Smooth muscle cell (in vitro differentiated cells): ENCODE results near the gene SMC5. TPM values are rescaled to one million over a fixed set of nuclear protein-coding genes. Genes with fewer than 3 reads are reported as not detected.

ENCODE experiments used
- DNase-seq: peaks from one replicate; lab custom pipeline; 2025; ENCODE audit not compliant: unreplicated experiment; lab: John Stamatoyannopoulos, UW
- H2AFZ ChIP-seq: fragments of 200-600 bp; sonication (generic); 2 replicates; pipeline ENCODE4 v1.6.0; 2016; ENCODE audit warnings: antibody characterized with exemption, low read depth, mild to moderate bottlenecking
- H3F3A ChIP-seq: fragments of 200-600 bp; sonication (generic); 2 replicates; pipeline ENCODE4 v1.6.0; 2017; ENCODE audit warnings: antibody characterized with exemption, low read depth
- H3K27ac ChIP-seq: fragments of 200-600 bp; sonication (generic); 2 replicates; pipeline ENCODE4 v1.5.1; 2016; ENCODE audit warnings: low read depth, mild to moderate bottlenecking
- H3K27me3 ChIP-seq: fragments of 200-600 bp; sonication (generic); 2 replicates; pipeline ENCODE4 v1.6.1; 2016; ENCODE audit warnings: low read depth, mild to moderate bottlenecking
- H3K36me3 ChIP-seq: fragments of 200-600 bp; sonication (generic); 2 replicates; pipeline ENCODE4 v1.5.1; 2016; ENCODE audit warnings: low read depth
- H3K4me1 ChIP-seq: fragments of 200-600 bp; sonication (generic); 2 replicates; pipeline ENCODE4 v1.5.1; 2016; ENCODE audit warnings: low read depth
- H3K4me2 ChIP-seq: fragments of 200-600 bp; sonication (generic); 2 replicates; pipeline ENCODE4 v1.6.0; 2016; ENCODE audit warnings: mild to moderate bottlenecking
- H3K4me3 ChIP-seq: fragments of 200-600 bp; sonication (generic); 2 replicates; pipeline ENCODE4 v1.5.1; 2016; ENCODE audit warnings: mild to moderate bottlenecking
- H3K79me2 ChIP-seq: fragments of 200-600 bp; sonication (generic); 2 replicates; pipeline ENCODE4 v1.6.0; 2016; ENCODE audit warnings: low read depth, mild to moderate bottlenecking
- H3K9ac ChIP-seq: fragments of 200-600 bp; sonication (generic); 2 replicates; pipeline ENCODE4 v1.6.0; 2016; ENCODE audit warnings: low read depth
- H3K9me3 ChIP-seq: fragments of 200-600 bp; sonication (generic); replicated peaks from 2 replicates; pipeline ENCODE4 v1.5.1; 2016; ENCODE audit warnings: low read depth
- H4K20me1 ChIP-seq: fragments of 200-600 bp; sonication (generic); 2 replicates; pipeline ENCODE4 v1.6.0; 2016; ENCODE audit warnings: low read depth
- CTCF ChIP-seq: fragments of 200-600 bp; sonication (generic); IDR thresholded peaks from 2 replicates; pipeline ENCODE4 v1.5.1; 2017; ENCODE audit warnings: borderline replicate concordance, mild to moderate bottlenecking, antibody characterized with exemption; ENCODE audit not compliant: insufficient read depth, poor library complexity, severe bottlenecking
- WGBS: methylation state at CpG from one replicate; pipeline ENCODE4 v1.1.7; 2016; ENCODE audit warnings: low lambda C conversion rate; 5-methylcytosine and 5-hydroxymethylcytosine counted together
- polyA plus RNA-seq: library from polyadenylated mRNA; unstranded; fragments of >200 nt; fragmentation: Nextera tagmentation; extraction: Ambion mirVana; gene quantifications from 2 replicates; pipeline ENCODE4 v1.2.1, GENCODE V29; 2016
- total RNA-seq: library from RNA; depleted of rRNA; stranded (reverse); fragments of >200 nt; gene quantifications from 2 replicates; pipeline ENCODE4 v1.2.3, GENCODE V29; 2014

Gene SMC5
- total and polyA plus RNA-seq, 2 experiments from 2014 or later: 31.2 to 81.4 TPM

- peaks cover 3% of the 10 kb centered on the region for H3K79me2 ChIP-seq
- peaks cover 7% of the 10 kb centered on the region for H3K4me1 ChIP-seq
- H3K4me2 ChIP-seq: no peak overlapping the region
- H3K27ac ChIP-seq: no peak overlapping the region
- no peaks in the 10 kb centered on the region for H3F3A ChIP-seq
- TF ChIP-seq CTCF: no peak
- H3K27me3 ChIP-seq: no peaks in the 10 kb centered on the region
- no peak overlapping the region for H3K4me3 ChIP-seq
- no peak overlapping the region for H3K9ac ChIP-seq
- H3K9me3 ChIP-seq: no peaks in the 10 kb centered on the region
- H4K20me1 ChIP-seq: peaks cover 83% of the 10 kb centered on the region
- no peaks in the 10 kb centered on the region for H3K36me3 ChIP-seq
- H2AFZ ChIP-seq: no peak overlapping the region
- DNase-seq: no peak
- WGBS: 93% methylated on average over 23 of the region's 23 CpGs
Measured at GRCh38 chr9:70387663-70388062, 128.9 kb downstream of the SMC5 start.

DNA sequence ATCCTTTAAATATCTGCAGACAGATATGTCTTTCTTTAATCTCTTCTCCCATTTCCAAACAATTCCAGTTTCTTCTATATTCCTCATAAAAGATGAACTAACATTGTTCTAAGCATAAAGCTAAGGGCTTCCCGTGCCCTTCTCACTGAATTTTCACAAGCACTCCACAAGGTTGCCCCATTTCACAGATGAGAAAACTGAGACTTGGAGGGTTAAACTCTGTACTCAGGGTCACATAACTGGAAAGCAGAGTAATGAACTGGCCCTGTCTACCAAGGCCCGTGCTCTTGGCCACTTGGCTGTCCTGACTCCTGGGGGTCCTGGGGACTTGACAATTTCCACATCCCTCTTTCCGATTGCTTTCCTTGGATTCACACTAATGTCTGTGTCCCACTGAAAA is 130.4 kb downstream of the SMC5 start:
- no peak overlapping the region for H3K4me3 ChIP-seq
- peaks cover 97% of the 10 kb centered on the region for H4K20me1 ChIP-seq
- WGBS: 83% methylated on average over 3 of the region's 3 CpGs
- no peaks in the 10 kb centered on the region for H3F3A ChIP-seq
- H2AFZ ChIP-seq: no peak overlapping the region
- H3K9ac ChIP-seq: no peak overlapping the region
- peaks cover 12% of the 10 kb centered on the region for H3K79me2 ChIP-seq
- DNase-seq: no peak
- H3K27ac ChIP-seq: no peak overlapping the region
- H3K36me3 ChIP-seq: no peaks in the 10 kb centered on the region
- TF ChIP-seq CTCF: no peak
- no peaks in the 10 kb centered on the region for H3K9me3 ChIP-seq
- H3K27me3 ChIP-seq: no peaks in the 10 kb centered on the region
- H3K4me1 ChIP-seq: peaks cover 7% of the 10 kb centered on the region
- H3K4me2 ChIP-seq: no peak overlapping the region

GRCh38 chr9:70389621-70390266 is 131.0 kb downstream of the SMC5 start:
- Histone ChIP-seq H3K9ac (no peak overlapping the region), H2AFZ (no peak overlapping the region), H3K4me1 (peaks cover 7% of the 10 kb centered on the region), H4K20me1 (peaks cover 97% of the 10 kb centered on the region), H3K27me3 (no peaks in the 10 kb centered on the region), H3K79me2 (peaks cover 18% of the 10 kb centered on the region), H3K4me2 (no peak overlapping the region), H3K36me3 (no peaks in the 10 kb centered on the region), H3F3A (no peaks in the 10 kb centered on the region), H3K27ac (no peak overlapping the region), H3K4me3 (no peak overlapping the region), H3K9me3 (no peaks in the 10 kb centered on the region)
- no peak for TF ChIP-seq CTCF
- DNase-seq: no peak
- 70% methylated on average over 10 of the region's 10 CpGs for WGBS

GRCh38 chr9:70390933-70391341 is 132.2 kb downstream of the SMC5 start:
- peaks cover 7% of the 10 kb centered on the region for H3K4me1 ChIP-seq
- TF ChIP-seq CTCF: no peak
- no peaks in the 10 kb centered on the region for H3K27me3 ChIP-seq
- H3K4me3 ChIP-seq: no peak overlapping the region
- DNase-seq: no peak
- peaks cover 29% of the 10 kb centered on the region for H3K79me2 ChIP-seq
- H3F3A ChIP-seq: no peaks in the 10 kb centered on the region
- H3K27ac ChIP-seq: no peak overlapping the region
- WGBS: 68% methylated on average over 2 of the region's 2 CpGs
- no peak overlapping the region for H2AFZ ChIP-seq
- peak overlapping the region; percentile 29 for H3K4me2 ChIP-seq
- no peaks in the 10 kb centered on the region for H3K9me3 ChIP-seq
- no peaks in the 10 kb centered on the region for H3K36me3 ChIP-seq
- no peak overlapping the region for H3K9ac ChIP-seq
- H4K20me1 ChIP-seq: peaks cover 96% of the 10 kb centered on the region
